ENCODE data around the gene EFCAB6. TPM values are rescaled to one million over a fixed set of nuclear protein-coding genes. Genes with fewer than 3 reads are reported as not detected.

EFCAB6 gene
- total RNA-seq, 3 donors from 2014 or later, result 3.0 to 9.8 (median 5.9) TPM

- Histone ChIP-seq H3K4me1 (no peaks in the 10 kb centered on the region), H3K27ac (no peak overlapping the region), H3K9me3 (no peaks in the 10 kb centered on the region), H3K36me3 (no peaks in the 10 kb centered on the region), H3K27me3 (peaks cover 0 to 16% of the 10 kb centered on the region in 2 donors), H3K4me3 (no peak overlapping the region)
- DNase-seq (ENCODE audit: low spot score in 2 of 2), result no peak
- intact Hi-C loops (cut with DNase I; ENCODE audit: low total_unique reads), result no loop called here
- TF ChIP-seq CTCF (IDR thresholded peaks at IDR 0.05), result no peak
- TF ChIP-seq POLR2A (IDR thresholded peaks at IDR 0.05), result no peak
- TF ChIP-seq POLR2AphosphoS5 (IDR thresholded peaks at IDR 0.05), result no peak
These were observed 11.3 kb upstream of the EFCAB6 start for GRCh38 chr22:43823353-43823908.

DNA sequence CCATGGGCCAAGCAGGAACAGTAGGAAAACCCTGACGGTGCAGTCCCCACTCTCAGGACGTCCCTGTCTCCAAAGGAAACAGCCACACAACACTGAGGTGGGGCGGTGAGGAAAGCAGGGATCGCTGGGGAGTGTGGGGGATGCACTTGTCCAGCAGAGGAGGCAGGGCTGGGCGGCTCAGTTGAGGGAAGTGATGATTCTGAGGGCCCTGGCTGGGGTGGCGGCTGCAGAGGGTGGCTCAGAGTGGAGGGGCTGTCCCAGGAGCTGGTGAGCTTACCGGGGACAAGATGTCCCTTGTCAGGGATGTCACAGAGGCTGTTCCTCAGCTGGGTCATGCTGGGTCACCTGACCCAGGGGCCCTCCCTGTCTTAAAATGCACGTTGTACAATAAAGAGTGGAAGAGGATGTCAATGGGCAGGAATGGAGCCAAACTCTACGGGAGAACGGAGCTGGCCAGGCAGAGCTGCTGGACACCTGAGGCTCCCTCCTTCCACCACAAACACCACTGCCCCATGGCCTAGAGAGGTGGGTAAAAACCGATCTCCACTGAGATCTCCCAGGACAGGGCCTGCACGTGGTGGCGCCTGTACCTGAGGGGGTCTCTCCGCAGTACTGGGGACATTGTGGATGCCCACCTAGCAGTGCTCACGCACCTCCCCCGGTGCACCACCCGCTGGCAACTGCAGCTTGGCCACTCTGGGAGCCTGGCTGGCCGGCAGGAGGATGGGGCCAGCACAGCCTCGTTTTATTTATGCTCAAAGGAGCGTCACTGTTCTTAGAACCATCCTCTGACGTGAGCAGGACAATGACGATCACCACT is 9.7 kb upstream of the EFCAB6 start:
- DNase-seq (ENCODE audit: low spot score in 2 of 2), result no peak
- intact Hi-C loops (cut with DNase I; ENCODE audit: low total_unique reads), result no loop called here
- H3K27ac ChIP-seq, result no peak overlapping the region
- no peak for TF ChIP-seq CTCF (IDR thresholded peaks at IDR 0.05)
- no peak for TF ChIP-seq POLR2AphosphoS5 (IDR thresholded peaks at IDR 0.05)
- no peak for TF ChIP-seq POLR2A (IDR thresholded peaks at IDR 0.05)
- H3K4me1 ChIP-seq, result no peaks in the 10 kb centered on the region
- no peaks in the 10 kb centered on the region for H3K9me3 ChIP-seq
- H3K4me3 ChIP-seq, result no peak overlapping the region
- H3K27me3 ChIP-seq, result peaks cover 0 to 16% of the 10 kb centered on the region in 2 donors
- H3K36me3 ChIP-seq, result no peaks in the 10 kb centered on the region

DNA sequence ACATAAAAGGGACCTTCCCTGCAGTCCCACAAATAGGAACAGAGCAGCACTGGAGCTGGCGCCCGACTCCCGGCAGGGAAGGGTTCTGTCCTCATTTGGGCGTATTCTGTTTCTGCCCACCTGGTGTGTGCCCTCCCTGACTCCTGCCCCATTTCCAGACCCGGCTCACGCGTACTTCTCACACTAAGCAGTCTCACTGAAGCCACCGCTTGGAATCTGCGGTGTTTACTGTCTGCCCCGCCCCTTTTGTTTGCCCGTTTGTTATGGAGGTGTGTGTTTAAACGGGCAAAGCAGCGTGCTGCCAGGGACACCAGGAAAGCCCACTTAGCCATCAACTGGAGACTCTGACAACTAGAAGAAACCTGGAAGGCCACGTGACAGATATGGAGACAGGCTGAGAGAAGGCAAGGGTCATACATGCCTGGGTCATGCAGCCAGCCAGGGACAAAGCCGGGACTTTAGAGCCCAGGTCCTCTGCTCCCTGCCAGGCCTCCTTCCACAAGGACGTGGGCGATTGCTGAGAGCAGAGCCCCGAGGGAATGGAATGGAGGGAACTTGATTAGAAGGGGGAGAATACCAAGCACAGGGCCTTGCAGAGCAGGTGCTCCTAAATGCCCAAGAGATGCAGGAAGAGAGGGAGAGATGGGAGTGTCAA is 8.7 kb upstream of the EFCAB6 start:
- no peak overlapping the region for H3K27ac ChIP-seq
- TF ChIP-seq CTCF (IDR thresholded peaks at IDR 0.05) (no peak), POLR2AphosphoS5 (IDR thresholded peaks at IDR 0.05) (no peak), POLR2A (IDR thresholded peaks at IDR 0.05) (no peak)
- intact Hi-C loops (cut with DNase I; ENCODE audit: low total_unique reads), result no loop called here
- no peaks in the 10 kb centered on the region for H3K4me1 ChIP-seq
- H3K9me3 ChIP-seq, result no peaks in the 10 kb centered on the region
- DNase-seq (ENCODE audit: low spot score in 2 of 2), result no peak
- H3K4me3 ChIP-seq, result no peak overlapping the region
- H3K27me3 ChIP-seq, result peaks cover 0 to 16% of the 10 kb centered on the region in 2 donors
- H3K36me3 ChIP-seq, result no peaks in the 10 kb centered on the region

GRCh38 chr22:43819931-43820640 is 8.0 kb upstream of the EFCAB6 start:
- Histone ChIP-seq H3K4me1 (no peaks in the 10 kb centered on the region), H3K36me3 (no peaks in the 10 kb centered on the region), H3K27me3 (peaks cover 0 to 16% of the 10 kb centered on the region in 2 donors), H3K4me3 (no peak overlapping the region), H3K27ac (no peak overlapping the region), H3K9me3 (no peaks in the 10 kb centered on the region)
- intact Hi-C loops (cut with DNase I; ENCODE audit: low total_unique reads), result no loop called here
- no peak for DNase-seq (ENCODE audit: low spot score in 2 of 2)
- TF ChIP-seq CTCF (IDR thresholded peaks at IDR 0.05) (no peak), POLR2A (IDR thresholded peaks at IDR 0.05) (no peak), POLR2AphosphoS5 (IDR thresholded peaks at IDR 0.05) (no peak)

Measured in breast epithelium (tissue), 4 donors.